Neural progenitor cell (in vitro differentiated cells): ENCODE data around the gene FBXW7. TPM values are rescaled to one million over a fixed set of nuclear protein-coding genes. Genes with fewer than 3 reads are reported as not detected.

ENCODE experiments used
- DNase-seq: peaks from one replicate; pipeline ENCODE4 v3.0.0-alpha.2; 2016; ENCODE audit warnings: low spot score
- H2AFZ ChIP-seq: fragments of 200-600 bp; sonication (generic); replicated peaks from 2 replicates; pipeline ENCODE4 v1.6.1; 2016; ENCODE audit warnings: antibody characterized with exemption
- H3F3A ChIP-seq: fragments of 200-600 bp; sonication (generic); 2 replicates; pipeline ENCODE4 v1.6.1; 2016; ENCODE audit warnings: antibody characterized with exemption, low read depth
- H3K27ac ChIP-seq: fragments of 200-600 bp; sonication (generic); 2 replicates; pipeline ENCODE4 v1.5.1; 2016; ENCODE audit warnings: mild to moderate bottlenecking
- H3K27me3 ChIP-seq: fragments of 200-600 bp; sonication (generic); 2 replicates; pipeline ENCODE4 v1.6.1; 2016; ENCODE audit warnings: mild to moderate bottlenecking, moderate library complexity
- H3K36me3 ChIP-seq: fragments of 200-600 bp; sonication (generic); 2 replicates; pipeline ENCODE4 v1.5.1; 2016
- H3K4me1 ChIP-seq: fragments of 200-600 bp; sonication (generic); 2 replicates; pipeline ENCODE4 v1.6.1; 2016; ENCODE audit warnings: mixed run types
- H3K4me2 ChIP-seq: fragments of 200-600 bp; sonication (generic); 2 replicates; pipeline ENCODE4 v1.6.1; 2016
- H3K4me3 ChIP-seq: fragments of 200-600 bp; sonication (generic); 2 replicates; pipeline ENCODE4 v1.5.1; 2016
- H3K79me2 ChIP-seq: fragments of 200-600 bp; sonication (generic); 2 replicates; pipeline ENCODE4 v1.6.1; 2016; ENCODE audit warnings: low read depth
- H3K9ac ChIP-seq: fragments of 200-600 bp; sonication (generic); 2 replicates; pipeline ENCODE4 v1.6.1; 2016
- H3K9me3 ChIP-seq: fragments of 200-600 bp; sonication (generic); 2 replicates; pipeline ENCODE4 v1.5.1; 2016; ENCODE audit warnings: low read depth
- H4K20me1 ChIP-seq: fragments of 200-600 bp; sonication (generic); 2 replicates; pipeline ENCODE4 v1.6.1; 2016; ENCODE audit warnings: low read depth
- H3K27ac Mint-ChIP-seq: 3 replicates; pipeline ENCODE4 v1.8.0; 2021; ENCODE audit warnings: mixed read lengths
- H3K27me3 Mint-ChIP-seq: 2 replicates; pipeline ENCODE4 v1.8.0; 2022; ENCODE audit warnings: low read depth, mild to moderate bottlenecking, inconsistent platforms, moderate library complexity, mixed read lengths; ENCODE audit not compliant: insufficient read depth
- H3K36me3 Mint-ChIP-seq: 3 replicates; pipeline ENCODE4 v1.8.0; 2021; ENCODE audit warnings: mixed read lengths
- H3K4me1 Mint-ChIP-seq: 3 replicates; pipeline ENCODE4 v1.8.0; 2021; ENCODE audit warnings: mixed read lengths
- H3K4me3 Mint-ChIP-seq: 3 replicates; pipeline ENCODE4 v1.8.0; 2021; ENCODE audit warnings: mild to moderate bottlenecking, moderate library complexity, mixed read lengths
- H3K9me3 Mint-ChIP-seq: 3 replicates; pipeline ENCODE4 v1.8.0; 2020; ENCODE audit warnings: mixed read lengths
- EZH2 ChIP-seq: fragments of 200-600 bp; sonication (generic); IDR thresholded peaks from 2 replicates; pipeline ENCODE4 v1.6.1; 2017; ENCODE audit warnings: antibody characterized with exemption, mild to moderate bottlenecking, moderate library complexity
- EZH2phosphoT487 ChIP-seq: fragments of 200-600 bp; sonication (generic); IDR thresholded peaks from 2 replicates; pipeline ENCODE4 v1.6.1; 2017; ENCODE audit warnings: antibody characterized with exemption
- total RNA-seq: library from RNA; depleted of rRNA; stranded (reverse); fragments of >200 nt; gene quantifications from 2 replicates; pipeline ENCODE4 v1.2.3, GENCODE V29; 2015; ENCODE audit warnings: low replicate concordance
- TF ChIP-seq, protein P1 (sequence below): fragments of 200-600 bp; sonication (generic); IDR thresholded peaks from 2 replicates; pipeline ENCODE4 v1.5.1; 2017; ENCODE audit warnings: antibody characterized with exemption, mild to moderate bottlenecking

The FBXW7 gene
- total RNA-seq, 1 donor from 2014 or later = 43.9 TPM

DNA sequence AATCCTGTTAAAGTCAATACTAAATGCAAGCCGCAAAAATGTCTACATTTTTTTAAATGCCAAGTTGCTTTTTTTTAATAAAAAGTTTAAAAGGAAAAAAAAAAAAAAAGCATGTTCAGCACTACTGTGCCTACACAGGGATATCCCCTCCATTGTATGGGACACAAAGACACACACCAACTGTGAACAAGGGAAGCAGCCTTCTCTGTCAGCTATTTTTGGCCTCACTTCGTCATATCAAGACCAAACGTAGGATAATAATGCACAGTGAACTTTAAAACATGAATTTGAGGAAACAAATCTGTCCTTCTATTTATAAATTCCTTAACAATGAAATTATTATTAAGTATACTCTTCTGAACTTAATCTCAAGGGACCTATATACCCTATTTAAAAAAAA is 4.4 kb downstream of the FBXW7 start:
- TF ChIP-seq EZH2phosphoT487 (no peak), EZH2 (no peak)
- no peak overlapping the region for H2AFZ ChIP-seq
- Mint-ChIP-seq H3K36me3 (no peaks in the 10 kb centered on the region), H3K27me3 (no peaks in the 10 kb centered on the region), H3K4me1 (peaks cover 24% of the 10 kb centered on the region), H3K27ac (no peak overlapping the region), H3K9me3 (no peaks in the 10 kb centered on the region), H3K4me3 (no peak overlapping the region)
- peaks cover 51% of the 10 kb centered on the region for H4K20me1 ChIP-seq
- no peak overlapping the region for H3K9ac ChIP-seq
- H3K9me3 ChIP-seq = no peaks in the 10 kb centered on the region
- H3K79me2 ChIP-seq = peaks cover 91% of the 10 kb centered on the region
- no peak overlapping the region for H3K27ac ChIP-seq
- no peak overlapping the region for H3K4me3 ChIP-seq
- peak overlapping the region; percentile 5 for H3K4me2 ChIP-seq
- H3F3A ChIP-seq = peaks cover 7% of the 10 kb centered on the region
- no peaks in the 10 kb centered on the region for H3K36me3 ChIP-seq
- H3K4me1 ChIP-seq = peaks cover 25% of the 10 kb centered on the region
- DNase-seq = peak; percentile 17
- no peaks in the 10 kb centered on the region for H3K27me3 ChIP-seq

GRCh38 chr4:152530600-152530999 is 5.3 kb downstream of the FBXW7 start:
- H2AFZ ChIP-seq = no peak overlapping the region
- H3K27ac ChIP-seq = no peak overlapping the region
- no peak overlapping the region for H3K27ac Mint-ChIP-seq
- H3K9me3 ChIP-seq = no peaks in the 10 kb centered on the region
- no peaks in the 10 kb centered on the region for H3K9me3 Mint-ChIP-seq
- H3K27me3 ChIP-seq = no peaks in the 10 kb centered on the region
- H3K36me3 Mint-ChIP-seq = no peaks in the 10 kb centered on the region
- peaks cover 25% of the 10 kb centered on the region for H3K4me1 ChIP-seq
- H3K79me2 ChIP-seq = peaks cover 96% of the 10 kb centered on the region
- no peak overlapping the region for H3K4me2 ChIP-seq
- TF ChIP-seq, protein P1, sequence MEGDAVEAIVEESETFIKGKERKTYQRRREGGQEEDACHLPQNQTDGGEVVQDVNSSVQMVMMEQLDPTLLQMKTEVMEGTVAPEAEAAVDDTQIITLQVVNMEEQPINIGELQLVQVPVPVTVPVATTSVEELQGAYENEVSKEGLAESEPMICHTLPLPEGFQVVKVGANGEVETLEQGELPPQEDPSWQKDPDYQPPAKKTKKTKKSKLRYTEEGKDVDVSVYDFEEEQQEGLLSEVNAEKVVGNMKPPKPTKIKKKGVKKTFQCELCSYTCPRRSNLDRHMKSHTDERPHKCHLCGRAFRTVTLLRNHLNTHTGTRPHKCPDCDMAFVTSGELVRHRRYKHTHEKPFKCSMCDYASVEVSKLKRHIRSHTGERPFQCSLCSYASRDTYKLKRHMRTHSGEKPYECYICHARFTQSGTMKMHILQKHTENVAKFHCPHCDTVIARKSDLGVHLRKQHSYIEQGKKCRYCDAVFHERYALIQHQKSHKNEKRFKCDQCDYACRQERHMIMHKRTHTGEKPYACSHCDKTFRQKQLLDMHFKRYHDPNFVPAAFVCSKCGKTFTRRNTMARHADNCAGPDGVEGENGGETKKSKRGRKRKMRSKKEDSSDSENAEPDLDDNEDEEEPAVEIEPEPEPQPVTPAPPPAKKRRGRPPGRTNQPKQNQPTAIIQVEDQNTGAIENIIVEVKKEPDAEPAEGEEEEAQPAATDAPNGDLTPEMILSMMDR = no peak
- H3K4me3 ChIP-seq = no peak overlapping the region
- H3K9ac ChIP-seq = no peak overlapping the region
- DNase-seq = no peak
- H3K4me3 Mint-ChIP-seq = no peak overlapping the region
- no peaks in the 10 kb centered on the region for H3K36me3 ChIP-seq
- peaks cover 2% of the 10 kb centered on the region for H3F3A ChIP-seq
- H3K4me1 Mint-ChIP-seq = peaks cover 24% of the 10 kb centered on the region
- H4K20me1 ChIP-seq = peaks cover 49% of the 10 kb centered on the region
- H3K27me3 Mint-ChIP-seq = no peaks in the 10 kb centered on the region

GRCh38 chr4:152529880-152530279 is 6.0 kb downstream of the FBXW7 start:
- TF ChIP-seq EZH2 = no peak
- TF ChIP-seq, protein P1 = no peak
- peaks cover 25% of the 10 kb centered on the region for H3K4me1 ChIP-seq
- H3K9me3 ChIP-seq = no peaks in the 10 kb centered on the region
- Mint-ChIP-seq H3K27ac (no peak overlapping the region), H3K4me1 (peaks cover 24% of the 10 kb centered on the region), H3K27me3 (no peaks in the 10 kb centered on the region), H3K4me3 (no peak overlapping the region), H3K36me3 (no peaks in the 10 kb centered on the region), H3K9me3 (no peaks in the 10 kb centered on the region)
- no peaks in the 10 kb centered on the region for H3K36me3 ChIP-seq
- no peaks in the 10 kb centered on the region for H3K27me3 ChIP-seq
- H3K9ac ChIP-seq = no peak overlapping the region
- no peak overlapping the region for H3K4me2 ChIP-seq
- peaks cover 96% of the 10 kb centered on the region for H3K79me2 ChIP-seq
- H3K27ac ChIP-seq = no peak overlapping the region
- peaks cover 42% of the 10 kb centered on the region for H4K20me1 ChIP-seq
- no peaks in the 10 kb centered on the region for H3F3A ChIP-seq
- H2AFZ ChIP-seq = no peak overlapping the region
- no peak overlapping the region for H3K4me3 ChIP-seq
- no peak for DNase-seq

GRCh38 chr4:152528060-152528459 is 7.8 kb downstream of the FBXW7 start:
- Histone ChIP-seq H3K36me3 (no peaks in the 10 kb centered on the region), H3F3A (no peaks in the 10 kb centered on the region), H4K20me1 (peaks cover 24% of the 10 kb centered on the region), H3K27me3 (no peaks in the 10 kb centered on the region), H2AFZ (no peak overlapping the region), H3K4me1 (peaks cover 12% of the 10 kb centered on the region), H3K79me2 (peaks cover 92% of the 10 kb centered on the region), H3K4me3 (no peak overlapping the region), H3K9me3 (no peaks in the 10 kb centered on the region), H3K4me2 (no peak overlapping the region), H3K9ac (no peak overlapping the region), H3K27ac (no peak overlapping the region)
- no peaks in the 10 kb centered on the region for H3K9me3 Mint-ChIP-seq
- TF ChIP-seq, protein P1 = no peak
- TF ChIP-seq EZH2phosphoT487 (no peak), EZH2 (no peak)
- no peak overlapping the region for H3K27ac Mint-ChIP-seq
- no peaks in the 10 kb centered on the region for H3K36me3 Mint-ChIP-seq
- H3K27me3 Mint-ChIP-seq = no peaks in the 10 kb centered on the region
- peaks cover 9% of the 10 kb centered on the region for H3K4me1 Mint-ChIP-seq
- no peak overlapping the region for H3K4me3 Mint-ChIP-seq
- DNase-seq = no peak
